ENCODE results near the gene SCD5.

DNA sequence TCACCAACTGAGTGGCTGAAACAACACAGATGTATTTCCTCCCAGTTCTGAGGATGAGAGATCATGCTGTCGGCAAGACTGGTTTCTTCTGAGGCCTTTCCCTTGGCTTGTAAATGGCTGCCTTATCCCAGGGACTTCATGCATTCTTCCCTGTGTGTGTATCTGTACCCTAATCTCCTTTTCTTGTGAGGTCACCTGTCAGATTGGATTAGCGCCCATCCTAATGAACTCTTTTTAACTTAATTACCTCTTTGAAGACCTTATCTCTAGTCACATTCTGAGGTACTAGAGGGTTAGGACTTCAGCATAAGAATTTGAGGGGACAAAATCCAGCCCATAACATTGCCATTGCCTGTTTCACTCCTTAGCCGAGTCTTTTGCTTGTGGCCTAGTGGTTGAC lies 177.3 kb downstream of the SCD5 start:
- no peak for TF ChIP-seq CTCF (conservative IDR thresholded peaks at IDR 0.05; ENCODE audit: low read depth in 2 of 2)
- no peak for TF ChIP-seq EZH2 (IDR thresholded peaks at IDR 0.05; ENCODE audit: low read depth, unreplicated experiment)

All from GM23338 (cell line).